NCI-H2171 treated with DMSO at 0.1 percent for 48 hours (cell line): ENCODE measurements around the gene RAB24.
A peak's percentile ranks its signal among the peaks of the same experiment; 100 is the strongest.
"Not testable (repeated sequence)": the region's sequence is repeated elsewhere in the genome, so short reads cannot be mapped to it uniquely, and the experiment has no call there.

ENCODE experiments used
- DNase-seq: peaks from one replicate; lab custom pipeline; 2025; lab: John Stamatoyannopoulos, UW

The RAB24 gene

GRCh38 chr5:177303121-177303924 is at the start of gene RAB24, which contains the start of gene PRELID1:
Gene RAB24, minus strand, starts transcription at chr5:177303719. Its CDS starts 431 bp downstream, at chr5:177303288.
Gene PRELID1, plus strand, starts transcription at chr5:177303799. Its CDS starts 187 bp downstream, at chr5:177303986.
- peak; percentile 51 for DNase-seq

GRCh38 chr5:177353093-177353492 is 49.6 kb upstream of the RAB24 start:
- DNase-seq, result no peak

GRCh38 chr5:177351392-177352329 is 48.1 kb upstream of the RAB24 start, which contains the start of gene LMAN2:
Gene LMAN2, minus strand, starts transcription at chr5:177351668. Its CDS starts 21 bp downstream, at chr5:177351647.
- DNase-seq, result peak; percentile 89

GRCh38 chr5:177350776-177351391 is 47.4 kb upstream of the RAB24 start:
- no peak for DNase-seq

GRCh38 chr5:177349762-177350161 is 46.2 kb upstream of the RAB24 start:
- no peak for DNase-seq

GRCh38 chr5:177349362-177349647 is 45.8 kb upstream of the RAB24 start:
- no peak for DNase-seq

GRCh38 chr5:177347699-177348098 is 44.2 kb upstream of the RAB24 start:
- DNase-seq, result no peak

- DNase-seq, result no peak
Observed at GRCh38 chr5:177346820-177347219, 43.3 kb upstream of the RAB24 start.

GRCh38 chr5:177344891-177345290 is 41.4 kb upstream of the RAB24 start:
- DNase-seq, result no peak

- no peak for DNase-seq
Observed at GRCh38 chr5:177343777-177344176, 40.3 kb upstream of the RAB24 start.

GRCh38 chr5:177343000-177343399 is 39.5 kb upstream of the RAB24 start:
- DNase-seq, result not testable (repeated sequence)

GRCh38 chr5:177339107-177339638 is 35.7 kb upstream of the RAB24 start:
- no peak for DNase-seq

- no peak for DNase-seq
Observed at GRCh38 chr5:177338251-177339106, 35.0 kb upstream of the RAB24 start.

GRCh38 chr5:177336603-177337494 is 33.3 kb upstream of the RAB24 start:
- DNase-seq, result no peak

GRCh38 chr5:177336112-177336511 is 32.6 kb upstream of the RAB24 start:
- peak; percentile 3 for DNase-seq

- no peak for DNase-seq
Observed at GRCh38 chr5:177335701-177336065, 32.2 kb upstream of the RAB24 start.

GRCh38 chr5:177334781-177335700 is 31.5 kb upstream of the RAB24 start:
- DNase-seq, result no peak

- DNase-seq, result no peak
Observed at GRCh38 chr5:177334155-177334551, 30.6 kb upstream of the RAB24 start.
